ENCODE measurements around the gene RTL10. TPM values are rescaled to one million over a fixed set of nuclear protein-coding genes. Genes with fewer than 3 reads are reported as not detected.

The RTL10 gene
- total and polyA plus RNA-seq, 2 of the 4 experiments (the other 2 are of a cell fraction) = 8.6 to 12.1 TPM

DNA sequence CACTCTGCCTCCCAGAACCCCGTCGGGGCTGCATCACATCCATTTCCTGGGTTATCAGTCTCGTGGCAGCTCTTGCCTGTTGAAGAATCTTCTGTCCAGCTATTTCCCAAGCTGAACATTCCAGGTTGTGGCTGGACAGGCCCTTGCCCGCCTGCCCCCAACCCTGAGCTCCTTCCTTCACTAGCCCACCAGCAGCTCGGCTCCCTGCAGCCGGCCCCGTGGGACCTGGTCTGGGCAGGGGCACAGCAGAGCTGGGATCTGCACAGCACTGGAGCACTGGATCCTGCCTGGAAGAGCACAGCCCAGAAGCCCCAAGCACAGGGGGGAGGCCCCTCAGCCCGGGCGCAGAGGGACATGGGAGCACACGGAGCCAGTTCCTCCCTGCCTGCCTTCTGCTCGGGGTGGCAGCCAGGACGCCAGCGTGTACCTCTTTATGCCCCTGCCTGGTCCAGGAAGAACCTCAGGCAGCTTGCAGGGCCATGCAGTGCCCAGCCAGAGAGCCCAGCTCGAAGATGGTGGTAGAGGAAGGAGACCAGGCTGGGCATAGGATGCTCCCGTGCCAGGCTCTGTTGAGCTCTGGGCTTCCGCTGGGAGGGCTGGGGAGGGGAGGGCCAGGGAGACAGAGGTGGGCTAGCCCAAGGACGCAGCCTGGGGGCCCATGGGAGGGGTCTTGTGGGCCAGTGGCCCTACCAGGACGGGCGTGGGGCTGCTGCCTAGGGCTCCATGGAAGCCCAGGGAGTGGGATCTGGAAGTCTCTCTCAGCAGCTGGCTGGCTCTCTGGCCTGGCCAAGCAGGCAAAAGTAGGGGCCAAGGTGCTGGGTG, 16.6 kb upstream of the RTL10 start:
- H3K36me3 ChIP-seq (ENCODE audit: control insufficient read depth, insufficient read depth, low read length) = peaks cover 1% of the 10 kb centered on the region; the same call in 1 of the 2 replicates
- no peak overlapping the region for H3K4me2 ChIP-seq (ENCODE audit: low read depth, low read length)
- no peak overlapping the region for H3K9ac ChIP-seq (ENCODE audit: low read depth, low read length)
- H4K5ac ChIP-seq (ENCODE audit: low read depth, low read length) = no peak overlapping the region
- DNase-seq (no peak), ATAC-seq (ENCODE audit: low read depth) (no peak)
- no peaks in the 10 kb centered on the region for H4K20me1 ChIP-seq (ENCODE audit: insufficient read depth, low read length)
- no peak overlapping the region for H3K56ac ChIP-seq (ENCODE audit: extremely low read depth, insufficient read depth, low read length)
- H2AFZ ChIP-seq (replicated peaks; ENCODE audit: low read length, poor library complexity) = no peak overlapping the region
- BruUV-seq (replicated peaks) = no TSS peak
- intact Hi-C loops (cut with micrococcal nuclease) (no loop called here), dilution Hi-C loops (cut with HindIII; ENCODE audit: low sequenced_read_pairs, unreplicated experiment) (no loop called here), in situ Hi-C loops (cut with MboI; ENCODE audit: low sequenced_read_pairs) (no loop called here)
- H3K18ac ChIP-seq (ENCODE audit: low read depth, low read length) = no peak overlapping the region
- 86% methylated on average over 11 of the region's 19 CpGs; no CpG with 5 or more reads in 1 of the 2 experiments for WGBS, 2 experiments (ENCODE audit: extremely low coverage in 2 of 2, insufficient read length in 1 of 2)
- H3K9me1 ChIP-seq (ENCODE audit: insufficient read depth, low read length) = 0 out of 2 replicates have a peak, but pooled peaks cover 2% of the 10 kb centered on the region
- no peak overlapping the region for H4K8ac ChIP-seq (ENCODE audit: low read depth in 2 of 2, low read length in 2 of 2)
- H3K9me3 ChIP-seq (ENCODE audit: control insufficient read depth, insufficient read depth, low read length) = no peaks in the 10 kb centered on the region
- no peak overlapping the region for H2BK15ac ChIP-seq (ENCODE audit: low read depth, low read length)
- no peaks in the 10 kb centered on the region for H3K27me3 ChIP-seq (ENCODE audit: control insufficient read depth, insufficient read depth, low read length)
- POLR2A ChIA-PET (ENCODE audit: unreplicated experiment) = no interaction called here
- H3K79me1 ChIP-seq (ENCODE audit: low read depth in 1 of 2, low read length in 2 of 2) = no peaks in the 10 kb centered on the region
- H3K4me3 ChIP-seq (ENCODE audit: insufficient read depth, low read depth, low read length) = no peak overlapping the region
- no peak overlapping the region for H2BK5ac ChIP-seq (ENCODE audit: low read depth, low read length, poor library complexity, severe bottlenecking)
- no peak for TF ChIP-seq POLR2A (IDR thresholded peaks at IDR 0.05; ENCODE audit: low read depth, low read length)
- no peak for TF ChIP-seq BHLHE40 (IDR thresholded peaks at IDR 0.05; ENCODE audit: low read depth, low read length)
- TF ChIP-seq, protein P1, sequence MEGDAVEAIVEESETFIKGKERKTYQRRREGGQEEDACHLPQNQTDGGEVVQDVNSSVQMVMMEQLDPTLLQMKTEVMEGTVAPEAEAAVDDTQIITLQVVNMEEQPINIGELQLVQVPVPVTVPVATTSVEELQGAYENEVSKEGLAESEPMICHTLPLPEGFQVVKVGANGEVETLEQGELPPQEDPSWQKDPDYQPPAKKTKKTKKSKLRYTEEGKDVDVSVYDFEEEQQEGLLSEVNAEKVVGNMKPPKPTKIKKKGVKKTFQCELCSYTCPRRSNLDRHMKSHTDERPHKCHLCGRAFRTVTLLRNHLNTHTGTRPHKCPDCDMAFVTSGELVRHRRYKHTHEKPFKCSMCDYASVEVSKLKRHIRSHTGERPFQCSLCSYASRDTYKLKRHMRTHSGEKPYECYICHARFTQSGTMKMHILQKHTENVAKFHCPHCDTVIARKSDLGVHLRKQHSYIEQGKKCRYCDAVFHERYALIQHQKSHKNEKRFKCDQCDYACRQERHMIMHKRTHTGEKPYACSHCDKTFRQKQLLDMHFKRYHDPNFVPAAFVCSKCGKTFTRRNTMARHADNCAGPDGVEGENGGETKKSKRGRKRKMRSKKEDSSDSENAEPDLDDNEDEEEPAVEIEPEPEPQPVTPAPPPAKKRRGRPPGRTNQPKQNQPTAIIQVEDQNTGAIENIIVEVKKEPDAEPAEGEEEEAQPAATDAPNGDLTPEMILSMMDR (conservative IDR thresholded peaks at IDR 0.05; ENCODE audit: low read depth, low read length) = no peak
- no peak for TF ChIP-seq CHD1 (IDR thresholded peaks at IDR 0.05; ENCODE audit: low read depth, low read length)
- TF ChIP-seq SMC3 (IDR thresholded peaks at IDR 0.05; ENCODE audit: low read depth, low read length) = no peak
- TF ChIP-seq RAD21 (IDR thresholded peaks at IDR 0.05; ENCODE audit: low read length) = no peak
- no peak for TF ChIP-seq FOS (IDR thresholded peaks at IDR 0.05; ENCODE audit: low read depth, low read length)
- TF ChIP-seq, protein P2, sequence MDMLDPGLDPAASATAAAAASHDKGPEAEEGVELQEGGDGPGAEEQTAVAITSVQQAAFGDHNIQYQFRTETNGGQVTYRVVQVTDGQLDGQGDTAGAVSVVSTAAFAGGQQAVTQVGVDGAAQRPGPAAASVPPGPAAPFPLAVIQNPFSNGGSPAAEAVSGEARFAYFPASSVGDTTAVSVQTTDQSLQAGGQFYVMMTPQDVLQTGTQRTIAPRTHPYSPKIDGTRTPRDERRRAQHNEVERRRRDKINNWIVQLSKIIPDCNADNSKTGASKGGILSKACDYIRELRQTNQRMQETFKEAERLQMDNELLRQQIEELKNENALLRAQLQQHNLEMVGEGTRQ (IDR thresholded peaks at IDR 0.05; ENCODE audit: low read depth, low read length) = no peak
- TF ChIP-seq MAFK (IDR thresholded peaks at IDR 0.05; ENCODE audit: low read depth, low read length) = no peak
- no peak for TF ChIP-seq RCOR1 (IDR thresholded peaks at IDR 0.05; ENCODE audit: insufficient replicate concordance, low read length)
- TF ChIP-seq MAZ (IDR thresholded peaks at IDR 0.05; ENCODE audit: borderline replicate concordance, low read depth, low read length) = no peak
- TF ChIP-seq CEBPB (IDR thresholded peaks at IDR 0.05; ENCODE audit: low read depth, low read length) = no peak
- TF ChIP-seq MXI1 (IDR thresholded peaks at IDR 0.05; ENCODE audit: borderline replicate concordance, low read depth, low read length) = no peak
- TF ChIP-seq NFE2L2 (IDR thresholded peaks at IDR 0.05; ENCODE audit: low read depth, low read length) = no peak
- no peak overlapping the region for H4K91ac ChIP-seq (ENCODE audit: insufficient read depth, low read depth, low read length)
- H3K23ac ChIP-seq (ENCODE audit: low read depth, low read length) = no peak overlapping the region
- H3K27ac ChIP-seq (ENCODE audit: insufficient read depth, low read length) = no peak overlapping the region
- no peak overlapping the region for H3K14ac ChIP-seq (replicated peaks; ENCODE audit: low read depth, low read length)
- H3K4me1 ChIP-seq (ENCODE audit: control insufficient read depth, insufficient read depth, low read length) = no peaks in the 10 kb centered on the region
- peak overlapping the region; percentile 16 for H2AK9ac ChIP-seq (replicated peaks; ENCODE audit: low read depth, low read length, poor library complexity)
- no peak overlapping the region for H2AK5ac ChIP-seq (ENCODE audit: low read depth, low read length)
- H3K4ac ChIP-seq (ENCODE audit: low read depth, low read length) = no peak overlapping the region
- H2BK120ac ChIP-seq (ENCODE audit: low read depth, low read length) = no peak overlapping the region
- CTCF ChIA-PET = no interaction called here
- H2BK20ac ChIP-seq (ENCODE audit: low read depth, low read length) = no peak overlapping the region
